Transverse colon (tissue), 4 donors: ENCODE measurements around the gene GLRA2.

Experiments used
- POLR2A ChIP-seq: fragments of 450-650 bp; IDR thresholded peaks from one replicate; pipeline ENCODE4 v1.6.1; 2016; ENCODE audit warnings: antibody characterized with exemption, mild to moderate bottlenecking, moderate library complexity
- POLR2AphosphoS5 ChIP-seq, 3 donors: sonication (generic); formaldehyde crosslinking; IDR thresholded peaks; one replicate each; pipeline ENCODE4 v1.6.1; 2016; ENCODE audit warnings: antibody characterized with exemption in 3 of 3
- TF ChIP-seq, protein P1 (sequence below), 5 experiments: fragments of 200-600 bp in 3 of 5; fragments of 450-650 bp in 2 of 5; sonication (generic) in 3 of 5; IDR thresholded peaks; 1 replicate in 2 of 5; 2 replicates in 3 of 5; pipeline ENCODE4 v1.5.1; 2016 to 2017; ENCODE audit warnings: antibody characterized with exemption in 5 of 5, inconsistent platforms in 3 of 5, mild to moderate bottlenecking in 2 of 5, moderate library complexity in 1 of 5

DNA sequence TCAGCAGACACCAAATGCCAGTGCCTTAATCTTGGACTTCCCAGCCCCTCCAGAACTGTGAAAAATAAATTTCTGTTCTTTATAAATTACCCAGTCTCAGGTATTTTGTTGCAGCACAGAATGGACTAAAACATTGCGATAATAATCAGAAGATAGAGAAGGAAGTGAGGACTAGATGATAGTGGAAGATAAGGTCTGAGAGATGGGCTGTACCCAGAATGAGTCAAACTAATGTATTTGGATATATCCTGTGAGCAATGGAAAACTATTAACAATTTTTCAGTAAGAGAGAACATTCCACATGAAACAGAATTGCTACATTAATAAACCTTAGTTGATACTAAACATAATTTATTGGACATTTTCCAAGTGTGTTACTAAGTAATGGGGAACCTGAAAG lies 250.2 kb downstream of the GLRA2 start:
- TF ChIP-seq POLR2A, result no peak
- TF ChIP-seq, protein P1, sequence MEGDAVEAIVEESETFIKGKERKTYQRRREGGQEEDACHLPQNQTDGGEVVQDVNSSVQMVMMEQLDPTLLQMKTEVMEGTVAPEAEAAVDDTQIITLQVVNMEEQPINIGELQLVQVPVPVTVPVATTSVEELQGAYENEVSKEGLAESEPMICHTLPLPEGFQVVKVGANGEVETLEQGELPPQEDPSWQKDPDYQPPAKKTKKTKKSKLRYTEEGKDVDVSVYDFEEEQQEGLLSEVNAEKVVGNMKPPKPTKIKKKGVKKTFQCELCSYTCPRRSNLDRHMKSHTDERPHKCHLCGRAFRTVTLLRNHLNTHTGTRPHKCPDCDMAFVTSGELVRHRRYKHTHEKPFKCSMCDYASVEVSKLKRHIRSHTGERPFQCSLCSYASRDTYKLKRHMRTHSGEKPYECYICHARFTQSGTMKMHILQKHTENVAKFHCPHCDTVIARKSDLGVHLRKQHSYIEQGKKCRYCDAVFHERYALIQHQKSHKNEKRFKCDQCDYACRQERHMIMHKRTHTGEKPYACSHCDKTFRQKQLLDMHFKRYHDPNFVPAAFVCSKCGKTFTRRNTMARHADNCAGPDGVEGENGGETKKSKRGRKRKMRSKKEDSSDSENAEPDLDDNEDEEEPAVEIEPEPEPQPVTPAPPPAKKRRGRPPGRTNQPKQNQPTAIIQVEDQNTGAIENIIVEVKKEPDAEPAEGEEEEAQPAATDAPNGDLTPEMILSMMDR (IDR thresholded peaks at IDR 0.05), result no peak
- TF ChIP-seq POLR2AphosphoS5 (IDR thresholded peaks at IDR 0.05), result no peak
